ES-I3 (cell line): Measurements from ENCODE around the gene STARD3.

Experiments used
- H3K36me3 ChIP-seq: 2 replicates; pipeline ENCODE4 v1.6.1; 2013; ENCODE audit warnings: mild to moderate bottlenecking, low read length, control low read depth, moderate library complexity; ENCODE audit not compliant: insufficient read depth
- H3K4me1 ChIP-seq: 2 replicates; pipeline ENCODE4 v1.6.1; 2013; ENCODE audit warnings: mild to moderate bottlenecking, control low read depth, low read length; ENCODE audit not compliant: insufficient read depth
- H3K9ac ChIP-seq: 2 replicates; pipeline ENCODE4 v1.6.1; 2013; ENCODE audit warnings: low read depth, mild to moderate bottlenecking, low read length, moderate library complexity
- H3K9me3 ChIP-seq: 2 replicates; pipeline ENCODE4 v1.6.1; 2013; ENCODE audit warnings: mild to moderate bottlenecking, low read length, moderate library complexity; ENCODE audit not compliant: control insufficient read depth, insufficient read depth

Gene STARD3

GRCh38 chr17:39669897-39670735 lies 33.2 kb downstream of the STARD3 start:
- Histone ChIP-seq H3K36me3 (no peaks in the 10 kb centered on the region), H3K9ac (no peak overlapping the region), H3K4me1 (peaks cover 18% of the 10 kb centered on the region; the same call in 1 of the 2 replicates), H3K9me3 (no peaks in the 10 kb centered on the region)

GRCh38 chr17:39670746-39671145 lies 33.8 kb downstream of the STARD3 start:
- Histone ChIP-seq H3K4me1 (peaks cover 12% of the 10 kb centered on the region; the same call in 1 of the 2 replicates), H3K9ac (no peak overlapping the region)

GRCh38 chr17:39671651-39672521 lies 34.9 kb downstream of the STARD3 start:
- no peak overlapping the region for H3K9ac ChIP-seq
- H3K9me3 ChIP-seq, result no peaks in the 10 kb centered on the region
- H3K36me3 ChIP-seq, result no peaks in the 10 kb centered on the region
- peaks cover 2% of the 10 kb centered on the region; the same call in 1 of the 2 replicates for H3K4me1 ChIP-seq

More at GRCh38 chr17:39670746-39671145, 33.8 kb downstream of the STARD3 start:
- no peaks in the 10 kb centered on the region for H3K36me3 ChIP-seq
- no peaks in the 10 kb centered on the region for H3K9me3 ChIP-seq

GRCh38 chr17:39672522-39673334 lies 35.8 kb downstream of the STARD3 start:
- no peaks in the 10 kb centered on the region for H3K9me3 ChIP-seq
- H3K4me1 ChIP-seq, result no peaks in the 10 kb centered on the region; the same call in 1 of the 2 replicates
- no peak overlapping the region for H3K9ac ChIP-seq
- no peaks in the 10 kb centered on the region for H3K36me3 ChIP-seq

GRCh38 chr17:39673335-39674081 lies 36.6 kb downstream of the STARD3 start:
- no peaks in the 10 kb centered on the region; the same call in 1 of the 2 replicates for H3K4me1 ChIP-seq
- H3K9me3 ChIP-seq, result no peaks in the 10 kb centered on the region
- no peaks in the 10 kb centered on the region for H3K36me3 ChIP-seq
- H3K9ac ChIP-seq, result no peak overlapping the region

- no peaks in the 10 kb centered on the region for H3K36me3 ChIP-seq
- H3K9ac ChIP-seq, result no peak overlapping the region
- H3K4me1 ChIP-seq, result no peaks in the 10 kb centered on the region; the same call in 1 of the 2 replicates
- H3K9me3 ChIP-seq, result no peaks in the 10 kb centered on the region
These were observed 37.2 kb downstream of the STARD3 start for GRCh38 chr17:39674179-39674578.

GRCh38 chr17:39674702-39675389 lies 37.9 kb downstream of the STARD3 start:
- no peaks in the 10 kb centered on the region; the same call in 1 of the 2 replicates for H3K4me1 ChIP-seq
- no peaks in the 10 kb centered on the region for H3K36me3 ChIP-seq
- H3K9ac ChIP-seq, result no peak overlapping the region

GRCh38 chr17:39675390-39676082 lies 38.6 kb downstream of the STARD3 start:
- Histone ChIP-seq H3K9ac (no peak overlapping the region), H3K4me1 (no peaks in the 10 kb centered on the region; the same call in 1 of the 2 replicates), H3K9me3 (no peaks in the 10 kb centered on the region), H3K36me3 (no peaks in the 10 kb centered on the region)

More at GRCh38 chr17:39674702-39675389, 37.9 kb downstream of the STARD3 start:
- no peaks in the 10 kb centered on the region for H3K9me3 ChIP-seq

GRCh38 chr17:39676198-39676819 lies 39.4 kb downstream of the STARD3 start:
- no peak overlapping the region for H3K9ac ChIP-seq
- H3K9me3 ChIP-seq, result no peaks in the 10 kb centered on the region
- H3K4me1 ChIP-seq, result no peaks in the 10 kb centered on the region; the same call in 1 of the 2 replicates
- H3K36me3 ChIP-seq, result no peaks in the 10 kb centered on the region

- no peaks in the 10 kb centered on the region for H3K9me3 ChIP-seq
- no peaks in the 10 kb centered on the region for H3K36me3 ChIP-seq
- no peaks in the 10 kb centered on the region; the same call in 1 of the 2 replicates for H3K4me1 ChIP-seq
- no peak overlapping the region for H3K9ac ChIP-seq
These were observed 40.1 kb downstream of the STARD3 start for GRCh38 chr17:39677072-39677471.

- no peaks in the 10 kb centered on the region for H3K36me3 ChIP-seq
- H3K4me1 ChIP-seq, result no peaks in the 10 kb centered on the region; the same call in 1 of the 2 replicates
- no peaks in the 10 kb centered on the region for H3K9me3 ChIP-seq
- H3K9ac ChIP-seq, result no peak overlapping the region
These were observed 40.8 kb downstream of the STARD3 start for GRCh38 chr17:39677542-39678339.
